Measurements from ENCODE around the gene PSMA8.

- no peak for TF ChIP-seq CTCF (IDR thresholded peaks at IDR 0.05; ENCODE audit: poor library complexity)
- TF ChIP-seq EZH2phosphoT487 (IDR thresholded peaks at IDR 0.05; ENCODE audit: low read depth, severe bottlenecking, unreplicated experiment), result no peak
- TF ChIP-seq EZH2 (IDR thresholded peaks at IDR 0.05; ENCODE audit: borderline replicate concordance), result no peak
Measured at GRCh38 chr18:26085056-26085455, 48.6 kb upstream of the PSMA8 start.

All from hepatocyte (in vitro differentiated cells).